NCI-H1417 (cell line): ENCODE results near the gene PIK3AP1.
"Not testable (repeated sequence)": the region's sequence is repeated elsewhere in the genome, so short reads cannot be mapped to it uniquely, and the experiment has no call there.

Experiments
- DNase-seq, 3 experiments: peaks; one replicate each; lab custom pipeline; 2025; lab: John Stamatoyannopoulos, UW

Gene PIK3AP1

DNA sequence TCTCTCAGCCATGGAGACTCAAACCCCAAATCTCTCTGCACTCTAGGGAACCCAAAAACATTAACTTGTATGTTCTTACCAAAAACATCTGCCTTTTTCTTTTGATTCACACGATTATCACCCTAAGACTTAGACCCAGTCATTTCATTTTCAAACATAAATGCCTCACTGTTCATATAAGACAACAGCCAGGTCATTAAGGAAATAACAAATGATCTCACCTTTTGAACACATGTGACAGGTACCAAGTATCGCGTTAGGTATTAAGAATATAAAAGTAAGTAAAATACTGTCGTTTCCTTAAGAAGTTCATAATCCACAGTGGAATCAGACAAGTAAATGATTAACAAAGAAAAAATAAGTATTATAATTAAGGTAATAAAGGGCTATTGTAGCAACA is 142.3 kb downstream of the PIK3AP1 start:
- DNase-seq, result no peak

DNA sequence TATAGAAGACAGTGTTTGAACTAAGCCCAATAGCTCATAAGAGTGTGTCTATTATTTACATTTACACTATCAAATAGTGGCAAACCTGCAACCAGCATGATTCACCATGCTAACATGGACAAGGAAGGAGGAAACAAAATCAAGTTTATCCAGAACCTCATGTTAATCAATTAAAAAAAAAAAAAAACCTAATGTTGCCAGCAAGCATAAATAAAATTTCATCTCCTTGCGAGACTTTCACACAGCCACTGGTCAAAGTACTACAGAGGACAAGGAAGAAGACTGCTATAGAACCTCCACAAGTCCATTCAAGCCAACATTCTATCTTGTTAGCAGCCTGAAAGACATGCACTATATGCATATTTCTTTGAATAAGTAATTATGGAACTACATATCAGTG is 143.2 kb downstream of the PIK3AP1 start:
- DNase-seq, result no peak

DNA sequence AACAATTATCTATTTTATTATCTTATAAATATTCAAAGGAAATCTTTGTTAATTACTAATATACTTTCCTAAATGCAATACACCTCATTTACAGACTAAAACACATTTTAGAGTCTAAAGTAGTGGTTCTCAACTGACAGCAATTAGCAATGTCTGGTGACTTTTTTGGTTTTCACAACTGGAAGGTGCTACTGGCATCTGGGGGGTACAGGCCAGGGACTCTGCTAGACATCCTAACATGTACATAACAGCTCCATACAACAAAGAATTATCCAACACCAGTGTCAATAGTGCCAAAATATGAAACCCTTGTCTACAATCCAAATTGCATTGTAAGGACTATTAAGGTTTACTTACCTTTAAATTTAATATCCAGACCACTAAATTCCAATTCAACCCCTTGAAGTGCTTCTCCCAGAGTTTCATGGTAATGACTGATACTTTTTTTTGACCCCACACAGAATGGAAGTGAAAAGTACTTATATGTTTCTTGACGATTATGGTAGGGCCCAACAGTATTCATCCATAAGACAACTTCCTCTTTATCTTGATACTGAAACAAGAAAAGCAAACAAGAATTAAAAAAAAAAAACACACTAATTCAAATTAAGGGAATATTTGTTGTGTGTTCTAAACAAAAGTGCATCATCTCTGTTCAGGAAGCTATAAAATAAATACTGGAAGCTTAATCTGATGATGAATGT is 143.9 kb downstream of the PIK3AP1 start:
- no peak for DNase-seq

DNA sequence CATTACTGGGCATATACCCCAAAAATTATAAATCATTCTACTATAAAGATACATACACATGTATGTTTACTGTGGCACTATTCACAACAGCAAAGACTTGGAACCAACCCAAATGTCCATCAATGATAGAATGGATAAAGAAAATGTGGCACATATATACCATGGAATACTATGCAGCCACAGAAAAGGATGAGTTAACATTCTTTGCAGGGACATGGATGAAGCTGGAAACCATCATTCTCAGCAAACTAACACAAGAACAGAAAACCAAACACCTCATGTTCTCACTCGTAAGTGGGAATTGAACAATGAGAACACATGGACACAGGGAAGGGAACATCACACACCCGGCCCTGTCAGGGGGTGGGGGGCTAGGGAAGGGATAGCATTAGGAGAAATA is 145.8 kb downstream of the PIK3AP1 start:
- DNase-seq, result not testable (repeated sequence)

DNA sequence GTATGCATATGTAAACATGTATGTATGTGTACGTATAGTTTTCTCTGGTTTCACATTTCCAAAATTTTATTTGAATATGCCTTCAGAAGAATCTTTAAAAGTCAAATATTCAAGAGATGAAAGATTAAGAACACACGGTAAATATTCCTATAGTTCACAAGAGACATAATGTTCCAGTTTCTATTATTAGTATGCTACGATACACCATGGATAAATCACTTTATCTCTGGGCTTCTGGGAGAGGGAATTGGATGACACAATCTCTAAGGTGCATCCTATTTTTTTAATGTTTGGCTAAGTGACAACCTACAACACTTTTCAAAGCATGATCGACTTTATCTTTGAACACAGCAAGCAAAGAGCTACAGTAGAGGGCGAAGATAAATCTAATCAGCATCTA is 147.3 kb downstream of the PIK3AP1 start:
- no peak for DNase-seq

DNA sequence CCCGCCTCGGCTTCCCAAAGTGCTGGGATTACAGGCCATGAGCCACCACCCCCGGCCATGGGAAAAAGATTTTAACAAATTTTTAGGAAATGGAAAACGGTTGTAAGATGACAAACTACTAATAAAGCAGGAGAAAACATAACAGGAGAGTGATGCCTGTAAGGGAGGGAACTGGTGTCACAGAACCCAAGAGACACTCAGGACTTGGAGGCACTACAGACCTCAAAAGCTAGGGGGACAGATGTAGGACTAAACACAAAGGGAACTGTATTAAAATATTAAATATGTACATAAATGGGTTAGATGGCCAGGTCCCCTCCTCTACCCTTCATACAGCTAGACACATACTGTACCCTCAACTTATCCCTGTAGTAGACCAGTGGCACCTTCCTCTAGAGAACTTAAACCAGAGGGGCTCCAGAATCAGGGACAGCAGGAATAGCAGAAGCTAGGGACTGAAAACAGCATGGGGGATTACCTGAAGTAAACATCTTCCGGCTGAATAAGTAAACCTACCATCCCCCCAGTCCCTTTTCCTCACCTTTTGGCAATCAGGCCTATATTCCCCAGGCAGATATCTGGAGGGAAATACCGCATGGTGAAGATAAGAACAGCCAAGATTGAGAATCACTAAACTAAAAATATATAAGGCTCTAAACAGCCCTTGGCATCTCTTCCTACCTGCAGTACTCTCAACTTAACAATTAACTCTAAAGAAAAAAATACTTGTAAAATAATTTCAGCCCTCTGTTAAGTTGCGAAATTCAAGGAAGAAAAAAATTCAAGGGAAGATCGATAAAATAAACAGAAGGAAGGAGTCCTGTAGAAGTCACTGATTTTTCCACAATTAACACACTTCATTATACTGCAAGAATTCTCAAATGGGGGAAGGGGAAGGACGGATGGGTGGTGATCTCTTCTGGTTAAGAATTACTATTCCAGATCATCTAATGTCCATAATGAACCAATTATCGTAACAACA is 149.0 kb downstream of the PIK3AP1 start:
- DNase-seq, result no peak

DNA sequence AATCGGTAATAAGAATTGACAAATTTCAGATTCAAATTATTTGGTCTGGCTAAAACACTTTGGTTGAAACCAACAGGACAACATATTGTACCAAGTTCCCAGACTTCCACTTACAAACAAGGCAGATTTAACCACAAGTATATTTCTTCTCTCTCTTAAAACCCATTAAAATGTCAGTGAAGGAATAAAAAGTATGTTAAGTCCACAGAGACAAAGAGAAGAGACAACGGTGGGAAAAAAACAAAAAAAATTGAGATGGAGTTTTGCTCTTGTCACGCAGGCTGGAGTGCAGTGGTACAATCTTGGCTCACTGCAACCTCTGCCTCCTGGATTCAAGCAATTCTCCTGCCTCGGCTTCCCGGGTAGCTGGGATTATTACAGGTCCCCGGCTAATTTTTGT is 149.8 kb downstream of the PIK3AP1 start:
- no peak for DNase-seq

DNA sequence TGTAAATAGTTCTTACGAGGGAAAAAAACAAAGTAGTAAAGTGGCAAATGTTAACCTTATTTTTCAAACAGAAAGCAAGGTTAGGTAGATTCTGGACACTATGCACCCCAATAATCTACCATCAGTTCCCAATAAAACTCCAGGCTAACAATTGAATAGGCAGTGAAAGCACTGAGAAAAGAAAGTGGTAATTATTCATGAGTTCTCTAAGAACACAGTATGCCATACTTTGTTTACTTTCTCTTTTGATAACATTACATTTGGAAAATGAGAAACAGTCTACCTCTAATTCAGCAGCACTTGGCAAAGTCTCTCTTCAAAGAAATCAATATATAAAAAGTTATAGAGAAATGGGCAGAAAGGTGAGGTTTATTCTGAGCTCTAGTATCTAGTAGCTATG is 151.9 kb downstream of the PIK3AP1 start:
- no peak for DNase-seq

DNA sequence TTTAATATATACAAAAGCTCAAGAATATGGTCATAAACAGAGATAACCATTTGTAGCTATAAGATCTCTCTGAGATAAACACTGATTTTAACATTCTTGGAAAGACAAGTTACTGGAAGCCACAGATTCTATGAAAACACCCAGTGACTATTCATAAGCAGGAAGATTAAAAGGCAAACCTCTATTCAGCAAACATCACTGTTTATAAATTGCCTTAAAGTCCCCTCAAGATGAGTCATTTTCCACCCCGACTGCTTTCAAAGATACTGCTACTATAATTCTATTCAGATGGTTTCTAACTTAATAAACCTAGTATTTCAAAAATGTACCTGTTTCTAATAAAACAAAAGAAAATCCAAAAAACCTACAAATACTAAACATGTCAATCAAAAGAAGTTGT is 154.5 kb downstream of the PIK3AP1 start:
- DNase-seq, result no peak

DNA sequence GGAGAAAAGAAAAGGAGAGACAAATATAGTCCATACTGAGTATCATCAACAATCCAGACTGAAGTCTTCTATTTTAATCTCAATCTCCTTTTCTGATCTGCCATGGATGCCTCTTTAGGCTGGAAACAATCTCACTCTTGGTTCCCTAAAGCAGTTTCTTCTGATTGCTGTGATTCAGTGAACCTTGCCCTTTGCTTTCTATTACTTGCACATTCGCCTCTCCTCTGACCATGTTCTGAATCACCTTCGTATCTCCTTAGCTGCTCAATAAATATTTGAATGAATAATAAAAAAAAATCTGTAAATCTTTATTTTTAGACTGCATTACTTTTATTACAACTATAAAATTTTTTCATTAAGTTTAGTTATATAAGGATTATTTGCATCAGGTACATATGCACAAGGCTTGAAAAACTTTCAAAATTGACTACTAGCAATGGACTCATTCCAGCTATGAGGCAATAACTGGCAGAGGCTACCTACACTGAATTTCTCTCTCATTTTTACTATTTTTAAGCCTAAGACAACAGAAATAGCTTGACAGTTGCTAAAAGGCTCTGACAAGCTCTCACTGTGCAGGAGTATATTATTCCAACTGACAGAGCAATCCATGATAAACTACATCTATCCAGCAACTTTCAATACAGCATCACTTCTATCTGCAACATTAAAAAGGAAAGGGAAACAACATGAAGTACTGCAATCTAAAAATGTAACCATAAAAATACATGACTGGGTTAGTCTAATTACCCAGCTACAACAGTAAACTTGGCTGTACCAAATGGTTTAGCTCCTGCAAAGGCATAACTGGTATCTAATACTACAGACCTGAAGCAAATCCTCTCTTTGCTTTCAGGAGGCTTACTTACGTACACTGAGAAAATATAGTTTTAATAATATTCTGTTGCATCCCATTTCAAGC is 159.1 kb downstream of the PIK3AP1 start:
- DNase-seq, result no peak

DNA sequence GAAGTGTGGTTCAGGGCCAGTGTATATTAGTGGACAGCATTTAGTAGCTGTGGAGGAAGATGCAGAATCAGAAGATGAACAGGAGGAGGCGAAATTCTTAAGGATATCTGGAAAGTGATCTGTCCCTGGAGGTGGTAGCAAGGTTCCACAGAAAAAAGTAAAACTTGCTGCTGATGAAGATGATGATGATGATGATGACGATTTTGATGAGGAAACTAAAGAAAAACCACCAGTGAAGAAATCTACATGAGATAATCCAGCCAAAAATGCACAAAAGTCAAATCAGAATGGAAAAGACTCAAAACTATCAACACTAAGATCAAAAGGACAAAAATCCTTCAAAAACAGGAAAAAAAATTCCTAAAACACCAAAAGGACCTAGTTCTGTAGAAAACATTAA is 159.8 kb downstream of the PIK3AP1 start:
- no peak for DNase-seq

DNA sequence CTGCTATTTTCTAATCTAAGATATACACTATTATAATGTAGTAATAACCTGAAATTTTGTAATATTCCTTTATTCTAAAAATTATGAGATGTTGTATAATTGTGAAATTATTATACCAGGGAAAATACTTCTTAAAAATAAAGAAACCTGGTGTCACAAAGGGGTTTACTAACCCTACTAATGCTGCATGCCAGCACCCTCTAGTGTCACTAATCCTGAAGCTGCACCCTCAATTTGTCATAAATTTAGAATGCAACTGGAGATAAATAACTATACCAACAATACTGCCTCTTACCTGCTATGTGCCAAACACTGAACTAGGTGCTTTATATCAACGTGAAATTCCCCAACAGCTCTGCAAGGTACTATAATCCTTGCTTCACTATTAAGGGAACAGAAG is 164.3 kb downstream of the PIK3AP1 start:
- peak in 1 of 3 experiments; percentile 14 for DNase-seq

DNA sequence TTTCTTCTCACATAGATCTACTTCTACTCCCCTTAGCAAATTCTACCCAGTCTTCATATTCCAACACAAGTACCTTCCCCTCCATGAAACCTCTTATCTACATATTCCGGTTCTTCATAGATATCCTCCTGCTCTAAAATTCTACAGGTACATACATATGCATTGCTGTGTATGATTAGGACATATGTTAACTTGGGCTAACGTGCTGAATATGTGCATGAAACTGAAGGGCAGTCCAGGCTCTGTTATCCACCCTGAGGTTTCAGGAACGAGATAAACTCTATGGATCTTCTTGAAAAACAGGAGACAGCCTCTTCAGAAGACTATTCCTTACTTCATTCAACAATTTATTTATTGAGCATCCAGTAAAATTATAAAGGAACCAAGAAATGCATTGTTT is 165.0 kb downstream of the PIK3AP1 start:
- DNase-seq, result no peak

DNA sequence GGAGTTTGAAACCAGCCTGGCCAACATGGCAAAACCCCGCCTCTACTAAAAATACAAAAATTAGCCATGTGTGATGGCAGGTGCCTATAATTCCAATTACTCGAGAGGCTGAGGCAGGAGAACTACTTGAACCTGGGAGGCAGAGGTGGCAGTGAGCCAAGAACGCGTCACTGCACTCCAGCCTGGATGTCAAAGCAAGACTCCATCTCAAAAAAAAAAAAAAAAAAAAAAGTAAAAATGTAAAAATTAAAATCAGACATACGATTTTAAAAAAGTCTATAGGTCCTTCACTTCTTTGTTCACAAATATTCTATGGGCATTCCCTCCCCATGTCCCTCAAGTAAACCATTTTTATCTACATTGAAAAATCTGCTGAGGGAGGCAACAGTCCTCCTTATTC is 171.7 kb downstream of the PIK3AP1 start:
- peak; percentile 36 to 77 (median 71) for DNase-seq

DNA sequence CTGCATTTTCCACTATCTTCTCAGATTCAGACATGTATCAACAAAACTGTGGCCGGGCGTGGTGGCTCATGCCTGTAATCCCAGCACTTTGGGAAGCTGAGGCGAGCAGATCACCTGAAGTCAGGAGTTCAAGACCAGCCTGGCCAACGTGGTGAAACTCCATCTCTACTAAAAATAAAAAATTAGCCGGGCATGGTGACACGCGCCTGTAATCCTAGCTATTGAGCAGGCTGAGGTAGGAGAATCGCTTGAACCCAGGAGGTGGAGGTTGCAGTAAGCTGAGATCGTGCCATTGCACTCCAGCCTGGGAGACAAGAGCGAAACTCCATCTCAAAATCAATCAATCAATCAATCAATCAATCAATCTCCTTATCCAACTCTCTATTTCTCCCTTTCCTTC is 174.8 kb downstream of the PIK3AP1 start:
- not testable (repeated sequence) for DNase-seq
